SJSA1 (cell line): ENCODE data around the gene FOXO4. TPM values are rescaled to one million over a fixed set of nuclear protein-coding genes. Genes with fewer than 3 reads are reported as not detected.
A peak's percentile ranks its signal among the peaks of the same experiment; 100 is the strongest.

Source experiments
- DNase-seq, 2 experiments: peaks; one replicate each; pipeline ENCODE4 v3.0.0-alpha.2; 2015 to 2020; ENCODE audit warnings: low spot score in 2 of 2, low read depth in 1 of 2
- H3K27ac ChIP-seq: fragments of 250-450 bp; sonication (Bioruptor Pico); 2 replicates; pipeline ENCODE4 v1.5.1; 2020; ENCODE audit warnings: mild to moderate bottlenecking, moderate library complexity
- H3K27me3 ChIP-seq: fragments of 250-450 bp; sonication (Bioruptor Pico); replicated peaks from 2 replicates; pipeline ENCODE4 v1.5.1; 2020; ENCODE audit warnings: mild to moderate bottlenecking, moderate library complexity
- H3K36me3 ChIP-seq: fragments of 250-450 bp; sonication (Bioruptor Pico); 2 replicates; pipeline ENCODE4 v1.5.1; 2020; ENCODE audit warnings: mild to moderate bottlenecking
- H3K4me1 ChIP-seq: fragments of 250-450 bp; sonication (Bioruptor Pico); replicated peaks from 2 replicates; pipeline ENCODE4 v1.6.1; 2021; ENCODE audit warnings: mild to moderate bottlenecking
- H3K4me3 ChIP-seq: fragments of 250-450 bp; sonication (Bioruptor Pico); 2 replicates; pipeline ENCODE4 v1.5.1; 2020; ENCODE audit warnings: mild to moderate bottlenecking
- H3K9me3 ChIP-seq: fragments of 250-450 bp; sonication (Bioruptor Pico); replicated peaks from 2 replicates; pipeline ENCODE4 v1.5.1; 2020; ENCODE audit warnings: mild to moderate bottlenecking
- total RNA-seq: library from RNA; depleted of rRNA; stranded (reverse); fragments of >200 nt; shearing (Covaris generic); gene quantifications from 2 replicates; pipeline ENCODE4 v1.2.3, GENCODE V29; 2014

The FOXO4 gene
- total RNA-seq, 1 experiment from 2014 or later = not detected

DNA sequence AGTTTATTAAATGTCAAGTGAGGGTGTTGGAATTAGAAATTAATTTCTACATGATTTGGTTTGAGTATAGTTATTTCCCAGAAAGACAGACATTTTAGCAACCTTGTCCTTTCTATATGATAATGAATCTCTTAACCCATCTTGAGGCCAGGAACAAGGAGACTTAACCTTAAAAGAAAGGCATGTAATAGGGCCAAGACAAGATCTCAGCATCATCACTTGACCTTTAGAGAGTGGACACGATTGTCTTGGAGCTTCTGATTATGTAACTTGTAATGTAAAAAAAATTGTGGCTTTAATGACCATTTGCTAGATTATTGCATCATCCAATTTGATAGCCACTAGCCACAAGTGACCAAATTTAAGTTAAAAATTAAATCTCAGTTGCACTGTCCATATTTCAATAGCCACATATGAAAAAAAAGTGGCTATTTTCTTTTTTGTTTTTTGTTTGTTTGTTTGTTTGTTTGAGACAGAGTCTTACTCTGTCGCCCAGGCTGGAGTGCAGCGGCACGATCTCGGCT is 13.5 kb upstream of the FOXO4 start:
- H3K4me1 ChIP-seq = peaks cover 10% of the 10 kb centered on the region
- H3K36me3 ChIP-seq = no peaks in the 10 kb centered on the region
- no peak overlapping the region for H3K4me3 ChIP-seq
- DNase-seq = no peak
- H3K27ac ChIP-seq = no peak overlapping the region
- H3K9me3 ChIP-seq = no peaks in the 10 kb centered on the region
- no peaks in the 10 kb centered on the region for H3K27me3 ChIP-seq

DNA sequence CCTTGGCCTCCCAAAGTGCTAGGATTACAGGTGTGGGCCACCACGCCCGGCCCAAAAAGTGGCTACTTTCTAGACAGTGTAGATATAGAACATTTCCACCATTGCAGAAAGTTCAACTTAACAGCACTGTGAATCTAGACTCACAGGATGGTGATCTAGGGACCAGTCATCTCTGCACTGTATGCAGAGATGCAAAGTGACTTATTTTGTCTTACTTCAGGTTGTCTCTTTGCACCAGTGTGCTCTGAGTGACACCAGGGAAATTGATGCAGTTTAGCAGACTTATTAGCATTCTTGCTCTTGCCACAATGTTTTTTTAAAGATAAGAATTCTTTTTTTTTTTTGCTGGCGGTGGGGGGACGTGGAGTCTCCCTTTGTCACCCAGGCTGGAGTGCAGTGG is 12.8 kb upstream of the FOXO4 start:
- H3K36me3 ChIP-seq = no peaks in the 10 kb centered on the region
- H3K4me3 ChIP-seq = no peak overlapping the region
- H3K4me1 ChIP-seq = peaks cover 10% of the 10 kb centered on the region
- H3K9me3 ChIP-seq = no peaks in the 10 kb centered on the region
- DNase-seq = no peak
- H3K27ac ChIP-seq = no peak overlapping the region
- H3K27me3 ChIP-seq = no peaks in the 10 kb centered on the region

DNA sequence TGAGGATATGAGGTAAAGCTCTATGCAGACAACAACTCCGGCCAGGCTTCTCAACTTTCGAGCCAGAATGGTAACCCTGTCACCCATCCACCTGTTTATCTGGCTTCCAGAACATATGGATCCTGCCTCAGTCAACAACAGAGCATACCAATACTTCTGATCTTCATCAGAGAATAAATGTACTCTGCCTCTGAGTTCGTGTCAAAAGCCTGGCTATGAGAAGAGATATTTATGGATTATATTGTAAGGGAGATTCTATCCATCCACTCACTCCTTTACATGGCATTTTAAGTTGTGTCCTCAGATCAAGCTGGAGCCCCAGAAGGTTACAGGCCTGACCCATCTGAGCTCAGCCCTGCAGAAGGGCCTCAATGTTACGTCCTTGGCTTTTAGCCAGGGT is 9.8 kb upstream of the FOXO4 start:
- Histone ChIP-seq H3K27me3 (no peaks in the 10 kb centered on the region), H3K36me3 (no peaks in the 10 kb centered on the region), H3K27ac (no peak overlapping the region), H3K4me3 (no peak overlapping the region), H3K9me3 (no peaks in the 10 kb centered on the region), H3K4me1 (peaks cover 10% of the 10 kb centered on the region)
- no peak for DNase-seq

DNA sequence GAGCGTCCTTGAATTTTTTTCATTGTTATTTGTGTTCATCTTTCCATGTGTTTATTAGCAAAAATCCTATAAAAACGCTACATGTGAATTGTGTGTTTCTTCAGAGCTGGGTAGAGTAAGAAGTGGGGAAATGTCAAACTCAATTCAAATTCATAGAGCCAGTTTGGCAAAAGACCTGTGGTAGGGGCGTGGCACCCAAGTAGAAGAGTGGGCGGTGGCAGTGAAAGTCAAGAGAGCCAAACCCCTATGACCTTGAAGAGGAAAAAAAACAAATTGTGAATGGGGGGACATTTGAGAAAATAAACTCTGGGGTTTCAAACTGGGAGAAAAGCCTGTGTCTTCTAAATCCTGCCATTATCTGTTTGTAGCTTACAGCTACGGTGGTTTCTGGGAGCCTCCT is 4.4 kb upstream of the FOXO4 start:
- Histone ChIP-seq H3K4me3 (no peak overlapping the region), H3K9me3 (no peaks in the 10 kb centered on the region), H3K4me1 (no peaks in the 10 kb centered on the region), H3K27ac (no peak overlapping the region), H3K27me3 (no peaks in the 10 kb centered on the region), H3K36me3 (no peaks in the 10 kb centered on the region)
- DNase-seq = no peak

DNA sequence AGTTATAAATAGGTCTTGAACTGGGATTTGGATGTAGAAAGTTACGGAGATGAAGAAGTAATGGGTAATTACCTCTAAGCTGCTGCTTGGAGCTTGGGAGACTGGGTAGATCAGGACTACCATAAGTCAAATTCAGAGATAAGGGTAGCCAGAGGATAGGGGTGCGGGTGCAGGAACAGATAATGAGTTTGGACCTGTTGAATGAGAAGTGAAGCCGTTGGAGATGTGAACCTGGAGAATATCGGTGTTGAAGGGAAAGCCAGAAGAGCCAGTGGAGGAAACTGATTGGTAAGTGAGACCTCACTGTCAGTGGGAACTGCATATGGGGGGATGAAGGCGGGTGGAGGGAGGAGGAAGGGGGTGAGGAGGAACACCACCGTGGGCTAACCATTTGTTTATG is 618 bp upstream of the FOXO4 start:
- no peaks in the 10 kb centered on the region for H3K27me3 ChIP-seq
- no peak overlapping the region for H3K27ac ChIP-seq
- H3K4me3 ChIP-seq = peak overlapping the region; percentile 37
- H3K36me3 ChIP-seq = no peaks in the 10 kb centered on the region
- no peaks in the 10 kb centered on the region for H3K9me3 ChIP-seq
- DNase-seq = no peak
- H3K4me1 ChIP-seq = no peaks in the 10 kb centered on the region

DNA sequence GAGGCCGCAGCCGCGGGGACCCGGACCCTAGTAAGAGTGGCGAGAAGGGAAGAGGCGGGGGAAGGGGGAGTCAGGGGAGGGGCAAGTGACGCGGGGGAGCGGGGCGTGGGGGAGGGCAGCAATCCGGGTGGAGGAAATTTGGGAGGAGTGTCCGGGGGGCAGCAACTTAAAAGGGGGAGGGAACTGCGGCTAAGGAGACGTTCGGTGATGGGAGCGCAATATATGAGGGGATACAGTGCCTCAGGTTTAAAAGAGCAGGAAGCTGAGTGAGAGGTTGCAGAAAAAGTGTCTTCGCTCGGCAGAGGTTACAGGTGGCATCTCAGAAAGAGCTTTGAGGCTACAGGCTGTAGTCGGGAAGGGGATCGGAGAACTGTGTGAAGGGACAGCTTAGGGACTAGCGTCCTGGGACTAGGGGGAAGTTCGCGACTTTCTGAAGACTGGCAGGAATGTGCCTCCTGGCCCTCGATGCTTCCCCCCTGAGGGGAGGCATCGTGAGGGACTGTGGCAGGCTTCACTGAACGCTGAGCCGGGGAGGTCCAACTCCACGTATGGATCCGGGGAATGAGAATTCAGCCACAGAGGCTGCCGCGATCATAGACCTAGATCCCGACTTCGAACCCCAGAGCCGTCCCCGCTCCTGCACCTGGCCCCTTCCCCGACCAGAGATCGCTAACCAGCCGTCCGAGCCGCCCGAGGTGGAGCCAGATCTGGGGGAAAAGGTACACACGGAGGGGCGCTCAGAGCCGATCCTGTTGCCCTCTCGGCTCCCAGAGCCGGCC is 519 bp downstream of the FOXO4 start:
- no peaks in the 10 kb centered on the region for H3K9me3 ChIP-seq
- H3K4me3 ChIP-seq = no peak overlapping the region
- H3K27me3 ChIP-seq = no peaks in the 10 kb centered on the region
- H3K36me3 ChIP-seq = no peaks in the 10 kb centered on the region
- DNase-seq = no peak
- no peak overlapping the region for H3K27ac ChIP-seq
- no peaks in the 10 kb centered on the region for H3K4me1 ChIP-seq

DNA sequence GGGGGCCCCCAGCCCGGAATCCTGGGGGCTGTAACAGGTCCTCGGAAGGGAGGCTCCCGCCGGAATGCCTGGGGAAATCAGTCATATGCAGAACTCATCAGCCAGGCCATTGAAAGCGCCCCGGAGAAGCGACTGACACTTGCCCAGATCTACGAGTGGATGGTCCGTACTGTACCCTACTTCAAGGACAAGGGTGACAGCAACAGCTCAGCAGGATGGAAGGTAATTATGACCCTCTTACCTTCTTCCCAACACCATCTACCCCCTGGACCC is 1.0 kb downstream of the FOXO4 start:
- no peak overlapping the region for H3K4me3 ChIP-seq
- no peaks in the 10 kb centered on the region for H3K4me1 ChIP-seq
- H3K27me3 ChIP-seq = no peaks in the 10 kb centered on the region
- H3K27ac ChIP-seq = no peak overlapping the region
- DNase-seq = no peak
- no peaks in the 10 kb centered on the region for H3K9me3 ChIP-seq
- no peaks in the 10 kb centered on the region for H3K36me3 ChIP-seq

DNA sequence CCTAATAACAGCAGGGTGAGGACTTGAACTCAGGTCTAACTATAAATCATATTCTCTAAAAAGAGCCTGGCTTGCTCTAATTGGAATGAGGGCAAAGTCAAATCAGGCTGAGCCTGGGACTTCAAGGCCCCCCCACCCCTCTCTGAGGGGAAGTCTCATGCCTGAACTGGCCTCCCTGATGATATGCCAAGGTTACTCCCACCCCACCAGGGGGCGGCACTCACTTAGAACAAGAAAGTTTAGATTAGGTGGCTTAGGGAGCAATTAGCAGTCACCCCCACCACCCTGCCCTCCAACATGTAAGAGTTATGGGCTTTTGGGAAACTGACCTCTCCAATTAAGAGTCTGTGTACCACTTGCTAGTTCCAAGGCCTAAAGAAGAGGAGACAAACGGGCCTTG is 2.7 kb downstream of the FOXO4 start:
- DNase-seq = no peak
- Histone ChIP-seq H3K4me3 (no peak overlapping the region), H3K27ac (no peak overlapping the region)

DNA sequence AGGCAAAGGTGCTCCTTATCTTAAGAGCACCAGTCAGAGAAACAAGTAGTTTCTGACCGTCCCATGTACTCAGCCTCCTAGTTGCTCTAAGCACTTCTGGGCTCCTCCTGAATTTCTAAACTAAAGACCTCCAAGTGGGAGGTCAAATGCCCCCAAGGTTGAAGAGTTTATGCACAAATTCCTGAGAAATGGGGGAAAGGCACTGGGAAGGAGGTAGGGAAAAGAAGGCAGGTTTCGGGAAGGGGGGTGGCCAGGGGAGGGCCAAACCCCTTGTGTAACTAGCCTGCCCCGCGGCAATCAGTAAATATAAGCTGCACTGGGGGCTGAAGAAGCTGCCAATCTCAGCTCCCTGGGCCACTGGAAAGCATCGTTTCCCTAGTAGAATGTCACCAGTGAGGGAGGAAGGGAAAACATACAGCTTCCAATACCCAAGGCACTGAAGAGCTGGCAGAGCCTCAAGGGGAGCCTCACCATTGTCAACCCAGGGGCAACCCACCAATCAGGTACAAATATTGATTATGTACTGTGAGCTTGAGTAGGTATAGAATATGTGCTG is 3.4 kb downstream of the FOXO4 start:
- Histone ChIP-seq H3K9me3 (no peaks in the 10 kb centered on the region), H3K4me1 (no peaks in the 10 kb centered on the region), H3K27ac (no peak overlapping the region), H3K27me3 (no peaks in the 10 kb centered on the region), H3K36me3 (no peaks in the 10 kb centered on the region), H3K4me3 (no peak overlapping the region)
- DNase-seq = no peak

More for the DNA sequence above, 2.7 kb downstream of the FOXO4 start:
- H3K36me3 ChIP-seq = no peaks in the 10 kb centered on the region
- no peaks in the 10 kb centered on the region for H3K9me3 ChIP-seq
- H3K4me1 ChIP-seq = no peaks in the 10 kb centered on the region
- H3K27me3 ChIP-seq = no peaks in the 10 kb centered on the region

DNA sequence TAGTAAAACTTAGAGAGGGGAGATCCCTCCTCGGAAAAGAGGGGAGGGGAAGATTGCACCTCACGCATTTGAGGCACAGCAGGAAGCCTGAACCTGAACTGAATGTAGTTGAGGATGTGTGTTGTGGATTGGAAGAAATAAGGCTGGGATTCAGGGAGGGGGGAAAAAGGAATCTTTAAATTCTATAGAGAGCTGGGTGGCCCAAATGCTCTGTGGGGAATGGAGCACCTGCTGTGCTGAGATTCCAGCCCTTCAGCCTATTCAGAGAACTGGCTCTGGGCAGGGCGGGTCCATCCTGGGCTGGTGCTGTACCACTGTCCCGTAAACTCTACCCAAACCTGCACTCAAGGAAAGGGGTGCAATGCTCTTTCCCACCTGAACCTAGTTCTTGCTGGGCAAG is 4.1 kb downstream of the FOXO4 start:
- H3K36me3 ChIP-seq = no peaks in the 10 kb centered on the region
- no peak overlapping the region for H3K4me3 ChIP-seq
- no peak overlapping the region for H3K27ac ChIP-seq
- DNase-seq = no peak
- H3K4me1 ChIP-seq = no peaks in the 10 kb centered on the region
- H3K9me3 ChIP-seq = no peaks in the 10 kb centered on the region
- H3K27me3 ChIP-seq = no peaks in the 10 kb centered on the region

DNA sequence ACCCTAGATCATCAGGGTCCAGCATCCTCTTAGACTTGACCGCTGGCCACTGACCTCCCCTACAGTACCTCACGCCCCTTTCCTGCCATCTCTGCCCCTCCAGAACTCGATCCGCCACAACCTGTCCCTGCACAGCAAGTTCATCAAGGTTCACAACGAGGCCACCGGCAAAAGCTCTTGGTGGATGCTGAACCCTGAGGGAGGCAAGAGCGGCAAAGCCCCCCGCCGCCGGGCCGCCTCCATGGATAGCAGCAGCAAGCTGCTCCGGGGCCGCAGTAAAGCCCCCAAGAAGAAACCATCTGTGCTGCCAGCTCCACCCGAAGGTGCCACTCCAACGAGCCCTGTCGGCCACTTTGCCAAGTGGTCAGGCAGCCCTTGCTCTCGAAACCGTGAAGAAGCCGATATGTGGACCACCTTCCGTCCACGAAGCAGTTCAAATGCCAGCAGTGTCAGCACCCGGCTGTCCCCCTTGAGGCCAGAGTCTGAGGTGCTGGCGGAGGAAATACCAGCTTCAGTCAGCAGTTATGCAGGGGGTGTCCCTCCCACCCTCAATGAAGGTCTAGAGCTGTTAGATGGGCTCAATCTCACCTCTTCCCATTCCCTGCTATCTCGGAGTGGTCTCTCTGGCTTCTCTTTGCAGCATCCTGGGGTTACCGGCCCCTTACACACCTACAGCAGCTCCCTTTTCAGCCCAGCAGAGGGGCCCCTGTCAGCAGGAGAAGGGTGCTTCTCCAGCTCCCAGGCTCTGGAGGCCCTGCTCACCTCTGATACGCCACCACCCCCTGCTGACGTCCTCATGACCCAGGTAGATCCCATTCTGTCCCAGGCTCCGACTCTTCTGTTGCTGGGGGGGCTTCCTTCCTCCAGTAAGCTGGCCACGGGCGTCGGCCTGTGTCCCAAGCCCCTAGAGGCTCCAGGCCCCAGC is 5.2 kb downstream of the FOXO4 start:
- H3K36me3 ChIP-seq = no peaks in the 10 kb centered on the region
- H3K4me3 ChIP-seq = no peak overlapping the region
- no peaks in the 10 kb centered on the region for H3K27me3 ChIP-seq
- H3K9me3 ChIP-seq = no peaks in the 10 kb centered on the region
- H3K27ac ChIP-seq = no peak overlapping the region
- H3K4me1 ChIP-seq = no peaks in the 10 kb centered on the region
- DNase-seq = no peak

DNA sequence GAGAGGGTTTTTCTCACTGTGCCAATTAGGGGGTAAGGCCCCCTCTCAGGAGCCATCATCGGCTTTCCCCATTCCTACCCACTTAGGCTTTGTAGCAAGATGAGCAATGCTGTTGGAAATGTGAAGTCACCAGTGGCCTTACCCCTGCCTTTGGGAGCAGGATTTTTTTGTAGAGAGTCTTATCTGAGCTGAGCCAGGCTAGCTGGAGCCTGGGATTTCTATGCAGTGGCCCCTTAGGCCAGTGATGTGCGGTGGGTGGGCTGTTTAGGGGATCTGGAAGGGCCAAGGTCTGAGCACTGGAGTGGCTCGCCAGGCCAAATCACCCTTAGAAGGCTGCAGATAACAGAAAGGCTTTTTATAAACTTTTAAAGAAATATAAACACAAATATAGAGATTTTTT is 6.6 kb downstream of the FOXO4 start:
- Histone ChIP-seq H3K4me3 (no peak overlapping the region), H3K4me1 (no peaks in the 10 kb centered on the region), H3K27me3 (no peaks in the 10 kb centered on the region), H3K27ac (no peak overlapping the region), H3K36me3 (no peaks in the 10 kb centered on the region), H3K9me3 (no peaks in the 10 kb centered on the region)
- no peak for DNase-seq

DNA sequence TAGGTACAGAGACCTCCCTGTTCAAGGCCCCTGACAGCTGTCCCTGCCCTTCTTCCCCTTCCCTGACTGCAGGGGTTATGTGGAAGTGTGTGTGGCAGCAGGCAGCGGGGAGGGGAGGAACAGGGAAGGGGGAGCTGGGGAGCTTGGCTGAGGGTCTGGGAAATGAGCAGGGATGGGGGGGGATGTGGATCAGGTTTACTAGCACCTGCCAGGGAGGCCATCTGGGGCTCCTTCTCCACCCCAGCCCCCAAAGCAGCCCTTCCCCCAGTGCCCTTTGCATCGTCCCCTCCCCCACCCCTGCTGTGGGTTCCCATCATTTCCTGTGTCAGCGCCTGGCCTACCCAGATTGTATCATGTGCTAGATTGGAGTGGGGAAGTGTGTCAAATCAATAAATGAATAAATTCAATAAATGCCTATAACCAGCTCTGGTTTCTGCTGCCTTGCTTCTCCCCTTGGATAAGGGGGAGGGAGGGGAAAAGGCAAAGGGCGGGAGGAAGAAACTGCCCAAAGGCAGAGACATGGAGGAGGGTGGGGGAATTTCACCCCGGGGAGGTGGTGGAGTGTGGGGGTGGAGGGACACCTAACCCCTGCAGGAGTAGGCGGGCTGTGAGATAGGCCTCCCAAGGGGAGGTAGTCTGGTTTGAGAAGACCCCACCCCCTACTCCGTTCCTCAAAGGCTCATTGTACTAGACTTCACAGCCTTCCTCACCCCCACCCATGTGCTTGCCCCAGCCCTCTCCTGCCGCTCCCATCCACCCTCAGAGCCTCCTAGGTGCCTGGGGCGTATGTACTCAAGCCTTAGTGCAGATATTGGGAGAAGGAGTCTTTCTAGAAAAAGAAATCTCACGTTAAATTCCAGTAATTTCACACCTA is 7.7 kb downstream of the FOXO4 start:
- Histone ChIP-seq H3K27ac (no peak overlapping the region), H3K27me3 (no peaks in the 10 kb centered on the region), H3K9me3 (no peaks in the 10 kb centered on the region), H3K36me3 (no peaks in the 10 kb centered on the region), H3K4me1 (no peaks in the 10 kb centered on the region), H3K4me3 (no peak overlapping the region)
- DNase-seq = no peak
